ENCODE measurements around the gene DPP6. TPM values are rescaled to one million over a fixed set of nuclear protein-coding genes. Genes with fewer than 3 reads are reported as not detected.

DPP6 gene
- polyA plus RNA-seq, 2 of the 4 experiments (the other 2 are of a cell fraction), result not detected

- H3K4me3 ChIP-seq, result no peak overlapping the region
- no peak overlapping the region for H3K4me2 ChIP-seq
- ATAC-seq, result no peak
- CTCF ChIA-PET, result no interaction called here
- FAIRE-seq, result no peak
- TF ChIP-seq FOXS1 (CRISPR knock-in tag; IDR thresholded peaks at IDR 0.05), result no peak
- no peak for TF ChIP-seq KDM1A (IDR thresholded peaks at IDR 0.05; ENCODE audit: low read depth)
- no peak for TF ChIP-seq REST (IDR thresholded peaks at IDR 0.05)
- TF ChIP-seq RFX5 (IDR thresholded peaks at IDR 0.05), result no peak
- no peak for TF ChIP-seq ATOH8 (CRISPR knock-in tag; IDR thresholded peaks at IDR 0.05; ENCODE audit: low read depth)
- TF ChIP-seq MAZ (IDR thresholded peaks at IDR 0.05; ENCODE audit: borderline replicate concordance, low read depth, low read length), result no peak
- TF ChIP-seq MYC (IDR thresholded peaks at IDR 0.05; ENCODE audit: borderline replicate concordance, low read length), result no peak
- no peak for TF ChIP-seq ELK1 (IDR thresholded peaks at IDR 0.05; ENCODE audit: low read depth, low read length)
- no peak for TF ChIP-seq TP53 (CRISPR knock-in tag; IDR thresholded peaks at IDR 0.05)
- TF ChIP-seq CHD2 (IDR thresholded peaks at IDR 0.05; ENCODE audit: low read length, partially characterized antibody), result no peak
- no peak for TF ChIP-seq USF2 (IDR thresholded peaks at IDR 0.05)
- H3K4me1 ChIP-seq, result no peaks in the 10 kb centered on the region
- H3K9me3 ChIP-seq, result peaks cover 6% of the 10 kb centered on the region; the same call in 1 of the 3 replicates
- DNase-seq (ENCODE audit: low read depth in 1 of 2, low spot score in 1 of 2), result no peak
- 5% methylated on average over 3 of the region's 3 CpGs for WGBS (ENCODE audit: missing lambda C conversion rate)
- POLR2A ChIA-PET, result no interaction called here
- H3K27ac ChIP-seq, result no peak overlapping the region
Measured at GRCh38 chr7:154241988-154242387, 189.8 kb downstream of the DPP6 start.

GRCh38 chr7:154242709-154243108 lies 190.5 kb downstream of the DPP6 start:
- no peak overlapping the region for H3K4me3 ChIP-seq
- H3K27ac ChIP-seq, result no peak overlapping the region
- FAIRE-seq (no peak), ATAC-seq (no peak), DNase-seq (ENCODE audit: low read depth in 1 of 2, low spot score in 1 of 2) (no peak)
- H3K4me2 ChIP-seq, result no peak overlapping the region
- H3K4me1 ChIP-seq, result no peaks in the 10 kb centered on the region
- H3K9me3 ChIP-seq, result peaks cover 6% of the 10 kb centered on the region; the same call in 1 of the 3 replicates
- POLR2A ChIA-PET, result no interaction called here
- CTCF ChIA-PET, result no interaction called here
- no peak for TF ChIP-seq FOSL2 (IDR thresholded peaks at IDR 0.05)
- TF ChIP-seq FOSL2 (CRISPR knock-in tag; IDR thresholded peaks at IDR 0.05), result no peak
- no peak for TF ChIP-seq KDM5A (IDR thresholded peaks at IDR 0.05)
- TF ChIP-seq REST (IDR thresholded peaks at IDR 0.05), result no peak
- no peak for TF ChIP-seq BHLHE40 (IDR thresholded peaks at IDR 0.05; ENCODE audit: low read depth, low read length)
- TF ChIP-seq HOXB5 (CRISPR knock-in tag; IDR thresholded peaks at IDR 0.05), result no peak
- no peak for TF ChIP-seq ESRRA (IDR thresholded peaks at IDR 0.05; ENCODE audit: borderline replicate concordance, low read length)
- no peak for TF ChIP-seq POLR2A (IDR thresholded peaks at IDR 0.05; ENCODE audit: low read length)
- TF ChIP-seq EHMT2 (IDR thresholded peaks at IDR 0.05; ENCODE audit: low read depth), result no peak
- no peak for TF ChIP-seq RFX5 (IDR thresholded peaks at IDR 0.05)
- TF ChIP-seq PHF8 (IDR thresholded peaks at IDR 0.05; ENCODE audit: borderline replicate concordance, low read depth), result no peak
- TF ChIP-seq ATOH8 (CRISPR knock-in tag; IDR thresholded peaks at IDR 0.05; ENCODE audit: low read depth), result no peak
- TF ChIP-seq CHD4 (IDR thresholded peaks at IDR 0.05; ENCODE audit: borderline replicate concordance), result no peak
- no peak for TF ChIP-seq KDM1A (IDR thresholded peaks at IDR 0.05; ENCODE audit: low read depth)
- no peak for TF ChIP-seq HES2 (IDR thresholded peaks at IDR 0.05)
